Stomach (tissue), 4 donors: Measurements from ENCODE around the gene KRT74.

Source experiments
- CTCF ChIP-seq, 7 experiments: fragments of 450-650 bp in 4 of 7; fragments of 200-600 bp in 3 of 7; sonication (generic) in 3 of 7; IDR thresholded peaks; one replicate each; pipeline ENCODE4 v1.5.1; 2016 to 2019; ENCODE audit warnings: antibody characterized with exemption in 7 of 7, control low read depth in 2 of 7, mild to moderate bottlenecking in 1 of 7
- POLR2A ChIP-seq, 4 donors: fragments of 450-650 bp; IDR thresholded peaks; one replicate each; pipeline ENCODE4 v1.6.1; 2016; ENCODE audit warnings: antibody characterized with exemption in 4 of 4, control low read depth in 2 of 4, mild to moderate bottlenecking in 1 of 4, moderate library complexity in 1 of 4

- TF ChIP-seq CTCF (IDR thresholded peaks at IDR 0.05), result no peak
- no peak for TF ChIP-seq POLR2A (IDR thresholded peaks at IDR 0.05)
Measured at GRCh38 chr12:52622349-52622748, 48.7 kb upstream of the KRT74 start.
